ENCODE data around the gene SPDYA.
A peak's percentile ranks its signal among the peaks of the same experiment; 100 is the strongest.

The SPDYA gene

DNA sequence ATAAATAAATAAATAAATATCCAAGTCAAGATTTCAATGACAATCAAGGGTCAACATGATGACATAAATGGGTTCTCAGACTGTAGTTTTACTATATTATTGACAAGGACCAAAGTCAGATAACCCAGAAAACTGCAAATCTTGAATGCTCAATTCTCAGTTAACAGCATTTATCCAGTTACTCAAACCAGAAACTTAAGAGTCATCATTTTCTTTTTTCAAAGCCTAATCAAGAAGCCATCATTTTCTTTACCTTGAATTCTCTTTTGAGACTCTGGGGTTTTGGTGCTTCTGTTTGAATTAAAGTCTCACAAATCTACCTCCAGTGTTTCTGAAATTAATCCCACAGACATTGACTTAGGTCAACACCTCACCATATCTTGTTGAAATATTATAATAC is 45.3 kb downstream of the SPDYA start:
- Mint-ChIP-seq H3K27me3 (no peaks in the 10 kb centered on the region), H3K36me3 (peaks cover 20 to 30% of the 10 kb centered on the region in 2 donors), H3K4me1 (no peaks in the 10 kb centered on the region), H3K9me3 (no peaks in the 10 kb centered on the region), H3K4me3 (no peak overlapping the region), H3K27ac (no peak overlapping the region)
- ATAC-seq (replicated peaks) (no peak), DNase-seq (no peak)

DNA sequence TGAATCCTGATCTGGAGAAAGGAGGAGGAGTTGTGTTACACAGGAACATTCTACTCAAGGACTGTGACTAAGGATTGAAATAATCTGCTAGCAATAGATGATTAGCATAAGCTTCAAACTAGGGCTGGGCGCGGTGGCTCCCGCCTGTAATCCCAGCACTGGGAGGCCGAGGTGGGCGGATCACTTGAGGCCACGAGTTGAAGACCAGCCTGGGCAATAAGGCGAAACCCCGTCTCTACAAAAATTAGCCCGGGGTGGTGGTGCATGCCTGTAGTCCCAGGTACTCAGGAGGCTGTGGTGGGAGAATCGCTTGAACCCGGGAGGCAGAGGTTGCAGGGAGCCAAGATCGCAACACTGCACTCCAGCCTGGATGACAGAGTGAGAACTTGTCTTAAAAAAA is 58.0 kb downstream of the SPDYA start:
- peaks cover 15 to 30% of the 10 kb centered on the region in 2 donors for H3K36me3 Mint-ChIP-seq
- DNase-seq (no peak), ATAC-seq (replicated peaks) (no peak)
- no peaks in the 10 kb centered on the region for H3K9me3 Mint-ChIP-seq
- no peaks in the 10 kb centered on the region for H3K27me3 Mint-ChIP-seq
- peaks cover 13 to 49% of the 10 kb centered on the region in 2 donors for H3K4me1 Mint-ChIP-seq
- H3K27ac Mint-ChIP-seq, result peak overlapping the region; percentile 59
- H3K4me3 Mint-ChIP-seq, result peak overlapping the region; percentile 74 to 76

DNA sequence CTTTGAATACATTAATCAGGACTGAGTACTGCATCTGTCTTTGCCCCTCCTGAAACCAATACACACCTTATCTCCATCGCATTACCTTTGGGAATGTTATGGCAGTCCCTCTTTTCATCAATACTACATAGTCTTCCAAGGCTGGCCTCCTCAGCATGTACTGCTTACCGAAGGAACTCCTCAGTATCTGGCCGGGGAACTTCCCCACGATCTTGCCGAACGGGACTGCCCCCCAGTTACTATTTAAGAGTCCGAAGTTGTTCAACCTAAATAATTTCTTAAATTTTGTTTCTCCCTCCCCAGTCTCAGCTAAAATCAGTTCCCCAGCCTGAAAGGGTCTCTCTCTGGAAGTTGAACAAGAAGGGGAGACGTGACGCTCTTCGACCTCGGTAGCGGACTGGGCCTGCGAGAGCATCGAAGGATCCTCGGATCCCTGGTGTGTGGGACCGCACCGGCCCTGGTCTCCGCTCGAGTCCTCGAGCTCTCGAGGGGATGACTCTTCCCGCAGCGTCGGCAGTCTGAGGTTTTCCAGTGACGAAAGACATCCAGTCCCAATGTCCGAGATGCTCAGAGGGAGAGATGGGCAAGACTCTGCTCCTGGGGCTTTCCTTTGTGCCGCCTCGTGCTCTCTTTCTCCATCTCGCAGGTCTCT is 59.0 kb downstream of the SPDYA start:
- H3K27me3 Mint-ChIP-seq, result no peaks in the 10 kb centered on the region
- peak; percentile 17 to 22 for ATAC-seq (replicated peaks)
- peaks cover 10 to 23% of the 10 kb centered on the region in 2 donors for H3K36me3 Mint-ChIP-seq
- no peaks in the 10 kb centered on the region for H3K9me3 Mint-ChIP-seq
- peak overlapping the region; percentile 98 for H3K27ac Mint-ChIP-seq
- DNase-seq, result no peak
- H3K4me1 Mint-ChIP-seq, result peaks cover 12 to 42% of the 10 kb centered on the region in 2 donors
- peak overlapping the region; percentile 92 to 95 for H3K4me3 Mint-ChIP-seq

DNA sequence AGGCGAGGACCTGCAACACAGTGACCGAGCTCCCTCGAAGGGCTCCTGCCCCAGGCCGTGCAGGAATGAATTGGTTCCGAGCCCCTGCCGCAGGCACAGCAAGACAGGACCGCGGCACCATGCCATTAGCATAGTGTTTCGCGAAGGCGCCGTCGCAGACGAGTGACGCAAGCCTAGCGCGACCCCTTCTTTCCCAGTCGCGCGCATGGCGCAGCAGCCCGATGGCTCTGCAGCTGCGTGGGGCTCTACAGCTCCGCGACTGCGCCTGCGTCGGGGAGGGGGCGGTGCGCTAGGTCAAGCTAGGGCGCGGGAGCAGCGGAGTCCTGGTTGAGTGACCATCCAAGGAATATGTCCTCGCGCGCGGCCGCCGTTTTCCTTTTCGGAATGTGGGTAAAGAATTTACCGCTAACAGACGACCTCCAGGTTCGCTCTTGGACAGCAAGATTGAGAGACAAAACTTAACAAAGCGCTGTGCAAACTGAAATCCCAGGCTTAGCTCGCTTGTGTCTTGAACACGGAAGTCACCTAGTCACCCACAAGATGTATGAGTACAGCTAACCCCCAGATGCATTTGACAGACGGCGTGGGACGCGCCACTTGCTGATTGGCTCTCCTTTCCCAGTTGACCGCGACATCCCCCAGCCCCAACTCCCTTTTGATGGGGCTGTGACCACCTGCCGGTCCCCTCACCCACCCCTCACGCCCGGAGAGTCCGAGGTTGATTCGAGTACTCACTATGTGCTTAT is 59.7 kb downstream of the SPDYA start, which contains the start of gene TRMT61B:
Gene TRMT61B, minus strand, starts transcription at position 164 of the 746 bp plus-strand sequence. Its CDS starts 32 bp downstream, at position 132.
- peak; percentile 97 to 98 for ATAC-seq (replicated peaks)
- DNase-seq, result peak; percentile 96
- Mint-ChIP-seq H3K4me1 (peaks cover 8 to 35% of the 10 kb centered on the region in 2 donors), H3K9me3 (no peaks in the 10 kb centered on the region), H3K4me3 (peak within 1 kb of the TSS; percentile 92 to 95), H3K36me3 (peaks cover 6 to 18% of the 10 kb centered on the region in 2 donors), H3K27ac (peak within 1 kb of the TSS; percentile 98), H3K27me3 (peaks cover 0 to under 1% of the 10 kb centered on the region in 2 donors)

DNA sequence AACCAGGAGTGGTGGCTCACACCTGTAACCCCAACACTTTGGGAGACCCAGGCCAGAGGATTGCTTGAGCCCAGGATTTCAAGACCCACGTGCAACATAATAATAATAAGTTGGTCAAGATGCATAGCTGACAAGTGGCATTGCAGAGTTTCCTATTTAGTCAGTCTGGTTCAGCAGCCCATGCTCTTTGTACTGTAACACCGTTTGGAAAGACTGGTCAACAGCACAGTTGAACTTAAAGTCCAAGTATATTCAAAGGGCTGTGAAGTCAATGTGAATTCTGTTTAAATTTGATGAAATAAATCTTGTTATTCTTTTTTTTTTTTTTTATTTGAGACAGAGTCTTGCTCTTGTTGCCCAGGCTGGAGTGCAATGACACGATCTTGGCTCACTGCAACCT is 61.0 kb downstream of the SPDYA start:
- no peak overlapping the region for H3K4me3 Mint-ChIP-seq
- no peak overlapping the region for H3K27ac Mint-ChIP-seq
- peaks cover 3 to 17% of the 10 kb centered on the region in 2 donors for H3K36me3 Mint-ChIP-seq

DNA sequence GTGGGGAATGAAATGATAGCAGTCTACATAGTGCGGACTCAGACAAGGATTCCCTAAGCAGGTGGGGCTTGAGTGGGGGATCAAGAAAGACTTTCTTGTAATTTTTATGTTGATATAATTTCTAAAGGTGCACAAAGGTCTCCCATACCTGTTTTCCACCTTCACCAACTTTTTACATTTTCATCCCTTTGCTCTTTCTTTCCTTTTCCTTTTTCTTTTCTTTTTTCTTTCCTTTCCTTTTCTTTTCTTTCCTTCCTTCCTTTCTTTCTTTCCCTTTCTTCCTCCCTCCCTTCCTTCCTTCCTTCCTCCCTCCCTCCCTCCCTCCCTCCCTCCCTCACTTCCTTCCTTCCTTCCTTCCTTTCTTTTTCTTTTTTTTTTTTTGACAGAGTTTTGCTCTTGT is 69.6 kb downstream of the SPDYA start:
- Mint-ChIP-seq H3K27ac (no peak overlapping the region), H3K9me3 (no peaks in the 10 kb centered on the region), H3K27me3 (peaks cover 18 to 39% of the 10 kb centered on the region in 2 donors), H3K4me3 (no peak overlapping the region), H3K4me1 (no peaks in the 10 kb centered on the region), H3K36me3 (no peaks in the 10 kb centered on the region)
- no peak for DNase-seq
- no peak for ATAC-seq (replicated peaks)

More for the DNA sequence above, 61.0 kb downstream of the SPDYA start:
- H3K27me3 Mint-ChIP-seq, result peaks cover 5 to 14% of the 10 kb centered on the region in 2 donors
- ATAC-seq (replicated peaks), result no peak
- H3K9me3 Mint-ChIP-seq, result no peaks in the 10 kb centered on the region
- peaks cover 7 to 27% of the 10 kb centered on the region in 2 donors for H3K4me1 Mint-ChIP-seq
- DNase-seq, result no peak

DNA sequence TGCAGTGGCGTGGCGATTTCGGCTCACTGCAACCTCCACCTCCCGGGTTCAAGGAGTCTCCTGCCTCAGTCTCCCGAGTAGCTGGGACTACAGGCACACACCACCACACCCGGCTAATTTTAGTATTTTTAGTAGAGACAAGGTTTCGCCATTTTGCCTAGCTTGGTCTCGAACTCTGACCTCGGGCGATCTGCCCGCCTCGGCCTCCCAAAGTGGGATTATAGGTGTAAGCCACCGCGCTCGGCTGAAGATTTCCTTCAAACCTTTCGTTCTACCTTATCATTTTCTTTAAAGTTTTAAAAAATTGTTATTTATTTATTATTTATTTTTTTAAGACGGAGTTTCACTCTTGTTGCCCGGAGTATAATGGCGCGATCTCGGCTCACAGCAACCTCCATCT is 82.9 kb downstream of the SPDYA start:
- H3K27ac Mint-ChIP-seq, result no peak overlapping the region
- H3K36me3 Mint-ChIP-seq, result peaks cover 0 to 10% of the 10 kb centered on the region in 2 donors
- H3K9me3 Mint-ChIP-seq, result no peaks in the 10 kb centered on the region
- no peak for ATAC-seq (replicated peaks)
- peaks cover 13 to 23% of the 10 kb centered on the region in 2 donors for H3K4me1 Mint-ChIP-seq
- no peak overlapping the region for H3K4me3 Mint-ChIP-seq
- peaks cover 0 to 6% of the 10 kb centered on the region in 2 donors for H3K27me3 Mint-ChIP-seq
- DNase-seq, result no peak

DNA sequence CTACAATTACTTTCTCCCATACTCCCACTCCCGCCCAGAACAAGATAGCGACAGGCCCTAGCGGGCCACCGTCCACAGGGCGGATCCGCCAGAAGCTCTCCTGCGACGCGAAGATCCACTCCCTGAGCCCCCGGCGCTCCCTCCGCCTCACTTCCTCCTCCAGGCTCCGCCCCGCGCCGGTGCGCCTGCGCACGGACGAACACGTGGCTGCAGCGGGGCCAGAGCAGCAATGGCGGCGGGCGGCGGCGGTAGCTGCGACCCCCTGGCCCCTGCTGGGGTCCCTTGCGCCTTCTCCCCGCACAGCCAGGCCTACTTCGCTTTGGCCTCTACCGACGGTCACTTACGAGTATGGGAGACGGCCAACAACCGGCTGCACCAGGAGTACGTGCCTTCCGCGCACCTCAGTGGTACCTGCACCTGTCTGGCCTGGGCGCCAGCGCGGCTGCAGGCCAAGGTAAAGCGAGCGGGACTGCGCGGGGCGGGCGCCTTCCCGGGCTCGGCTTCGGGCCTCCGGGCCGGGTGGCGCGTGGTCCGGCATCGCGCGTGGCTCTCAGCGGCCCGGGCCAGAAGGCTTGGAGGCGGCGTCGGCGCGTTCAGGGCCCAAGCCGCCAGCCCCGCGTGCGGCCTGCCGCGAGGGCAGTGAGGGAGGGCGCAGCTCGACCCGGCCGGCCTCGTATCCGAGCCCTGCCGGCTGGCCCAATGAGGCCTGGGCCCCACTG is 84.0 kb downstream of the SPDYA start, which contains the start of gene WDR43:
Gene WDR43, plus strand, starts transcription at position 198 of the 719 bp plus-strand sequence. Its CDS starts 32 bp downstream, at position 230.
- H3K36me3 Mint-ChIP-seq, result peaks cover 2 to 14% of the 10 kb centered on the region in 2 donors
- no peaks in the 10 kb centered on the region for H3K27me3 Mint-ChIP-seq
- ATAC-seq (replicated peaks), result peak; percentile 93 to 97
- peak; percentile 98 for DNase-seq
- H3K9me3 Mint-ChIP-seq, result no peaks in the 10 kb centered on the region
- H3K4me1 Mint-ChIP-seq, result peaks cover 18 to 32% of the 10 kb centered on the region in 2 donors
- peak within 1 kb of the TSS; percentile 96 for H3K27ac Mint-ChIP-seq
- peak within 1 kb of the TSS; percentile 91 to 94 for H3K4me3 Mint-ChIP-seq

DNA sequence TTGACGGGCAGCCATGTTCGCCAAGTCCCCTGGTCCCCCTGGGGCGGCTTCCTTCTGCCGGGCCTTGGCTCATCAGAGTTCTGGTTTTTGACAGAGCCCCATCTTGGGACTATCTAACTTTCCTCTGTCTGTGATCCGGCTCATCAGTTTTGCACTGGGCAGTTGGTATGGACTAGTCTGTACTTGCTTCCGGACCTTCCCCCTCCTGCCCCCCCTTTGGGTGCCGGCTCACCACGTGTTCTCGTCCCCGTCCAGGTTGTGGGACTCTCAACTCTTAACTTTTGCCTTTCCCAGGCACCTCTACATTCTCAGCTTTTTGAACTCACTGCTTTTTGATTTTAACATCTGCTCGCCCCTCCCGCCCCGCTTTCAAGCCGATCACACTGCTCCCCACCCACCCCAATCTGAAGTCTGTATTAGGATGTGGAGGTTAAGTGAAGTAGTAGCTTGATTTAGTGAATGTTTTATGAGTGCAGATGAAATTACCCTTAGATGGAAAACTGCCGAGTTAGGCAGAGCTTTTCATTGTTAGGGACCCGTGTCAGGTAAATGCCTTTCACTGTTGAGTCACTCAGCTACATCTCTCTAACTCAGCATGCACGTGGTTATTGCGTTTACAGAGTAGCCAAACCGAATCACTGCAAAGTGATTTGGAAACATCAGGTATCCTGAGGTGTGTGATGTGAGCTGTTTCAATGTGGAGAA is 84.7 kb downstream of the SPDYA start:
- peak; percentile 38 for DNase-seq

DNA sequence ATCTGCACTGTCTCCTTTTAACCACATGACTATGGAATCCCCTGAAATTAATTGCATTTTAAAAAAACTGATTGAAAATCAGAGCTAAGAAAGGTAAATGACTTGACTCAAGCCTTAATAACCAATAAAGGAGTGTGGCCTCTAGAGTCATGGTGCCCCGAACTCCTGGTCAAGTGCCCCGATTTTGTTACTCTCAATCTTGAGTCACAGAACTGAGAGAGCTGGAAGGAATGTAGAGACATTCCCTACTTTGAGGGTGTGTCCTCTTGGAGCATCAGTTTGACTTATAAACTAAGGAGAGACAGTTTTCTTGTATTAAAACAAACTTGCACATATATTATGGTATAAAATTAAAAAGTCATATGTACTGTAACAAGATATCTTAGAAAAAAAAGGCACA is 86.3 kb downstream of the SPDYA start:
- H3K4me1 Mint-ChIP-seq, result peaks cover 25 to 45% of the 10 kb centered on the region in 2 donors
- no peak for DNase-seq
- no peak overlapping the region for H3K27ac Mint-ChIP-seq
- H3K36me3 Mint-ChIP-seq, result peaks cover 5 to 23% of the 10 kb centered on the region in 2 donors
- H3K4me3 Mint-ChIP-seq, result peak overlapping the region; percentile 29 to 91
- H3K27me3 Mint-ChIP-seq, result no peaks in the 10 kb centered on the region
- no peaks in the 10 kb centered on the region for H3K9me3 Mint-ChIP-seq
- no peak for ATAC-seq (replicated peaks)

More for the DNA sequence above, 84.7 kb downstream of the SPDYA start:
- H3K27ac Mint-ChIP-seq, result peak overlapping the region; percentile 96
- peak; percentile 27 to 48 for ATAC-seq (replicated peaks)
- peaks cover 18 to 32% of the 10 kb centered on the region in 2 donors for H3K4me1 Mint-ChIP-seq
- peaks cover 2 to 14% of the 10 kb centered on the region in 2 donors for H3K36me3 Mint-ChIP-seq
- no peaks in the 10 kb centered on the region for H3K27me3 Mint-ChIP-seq
- no peaks in the 10 kb centered on the region for H3K9me3 Mint-ChIP-seq
- H3K4me3 Mint-ChIP-seq, result peak overlapping the region; percentile 91 to 94

DNA sequence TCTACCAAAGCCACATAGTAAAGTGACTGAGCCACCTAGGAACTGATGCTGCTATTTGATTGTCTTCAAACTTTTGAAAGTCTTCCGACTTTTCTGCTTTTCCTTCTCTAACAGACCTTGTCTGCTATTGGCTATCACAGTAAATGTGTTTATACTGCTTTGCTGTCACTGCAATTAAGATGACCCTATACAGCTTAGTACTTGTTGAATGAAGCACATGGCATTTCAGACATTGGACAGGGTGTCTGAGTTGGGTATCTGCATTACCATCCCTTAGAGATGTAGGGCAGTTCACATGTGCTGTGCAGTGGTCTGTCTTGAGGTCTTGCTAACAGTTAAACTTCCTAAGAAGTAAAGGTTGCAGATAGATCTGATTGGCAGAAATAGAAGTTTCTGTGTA is 87.4 kb downstream of the SPDYA start:
- ATAC-seq (replicated peaks) (no peak), DNase-seq (no peak)
- H3K36me3 Mint-ChIP-seq, result peaks cover 7 to 29% of the 10 kb centered on the region in 2 donors
- H3K4me3 Mint-ChIP-seq, result peak overlapping the region in 1 of 2 donors; percentile 71
- no peak overlapping the region for H3K27ac Mint-ChIP-seq
- H3K9me3 Mint-ChIP-seq, result no peaks in the 10 kb centered on the region
- peaks cover 26 to 52% of the 10 kb centered on the region in 2 donors for H3K4me1 Mint-ChIP-seq
- no peaks in the 10 kb centered on the region for H3K27me3 Mint-ChIP-seq
